GM23338 (cell line): ENCODE results near the gene POLR1A. TPM values are rescaled to one million over a fixed set of nuclear protein-coding genes. Genes with fewer than 3 reads are reported as not detected.

ENCODE experiments used
- ATAC-seq: fragments of 200-7000 bp; cut with Tn5 transposase; 3 replicates; pipeline ENCODE4 v1.9.1; 2020
- DNase-seq: peaks from one replicate; pipeline ENCODE4 v3.0.0-alpha.2; 2015; ENCODE audit warnings: low spot score
- H2AFZ ChIP-seq: fragments of 200-600 bp; sonication (generic); 2 replicates; pipeline ENCODE4 v1.8.0; 2016; ENCODE audit warnings: antibody characterized with exemption, mild to moderate bottlenecking, moderate library complexity
- H3F3A ChIP-seq: fragments of 200-600 bp; sonication (generic); replicated peaks from 2 replicates; pipeline ENCODE4 v1.8.0; 2017; ENCODE audit warnings: antibody characterized with exemption, mixed run types, low read depth
- H3K27ac ChIP-seq: fragments of 200-600 bp; sonication (generic); 2 replicates; pipeline ENCODE4 v1.6.1; 2016; ENCODE audit warnings: low read depth
- H3K27me3 ChIP-seq: fragments of 200-600 bp; sonication (generic); 2 replicates; pipeline ENCODE4 v1.8.0; 2016; ENCODE audit warnings: mild to moderate bottlenecking, mixed run types, moderate library complexity; ENCODE audit not compliant: insufficient read depth
- H3K36me3 ChIP-seq: fragments of 200-600 bp; sonication (generic); 2 replicates; pipeline ENCODE4 v1.8.0; 2016; ENCODE audit warnings: mild to moderate bottlenecking; ENCODE audit not compliant: insufficient read depth
- H3K4me1 ChIP-seq: fragments of 200-600 bp; sonication (generic); 2 replicates; pipeline ENCODE4 v1.8.0; 2016; ENCODE audit warnings: mild to moderate bottlenecking, moderate library complexity; ENCODE audit not compliant: insufficient read depth
- H3K4me2 ChIP-seq: fragments of 200-600 bp; sonication (generic); 2 replicates; pipeline ENCODE4 v1.7.1; 2017; ENCODE audit warnings: mixed run types
- H3K4me3 ChIP-seq: fragments of 200-600 bp; sonication (generic); 2 replicates; pipeline ENCODE4 v1.6.1; 2016; ENCODE audit warnings: mixed run types
- H3K79me2 ChIP-seq: fragments of 200-600 bp; sonication (generic); replicated peaks from 2 replicates; pipeline ENCODE4 v1.8.0; 2017; ENCODE audit warnings: mild to moderate bottlenecking; ENCODE audit not compliant: insufficient read depth
- H3K9me2 ChIP-seq: fragments of 200-600 bp; sonication (generic); 2 replicates; pipeline ENCODE4 v1.8.0; 2017; ENCODE audit not compliant: insufficient read depth
- H4K20me1 ChIP-seq: fragments of 200-600 bp; sonication (generic); replicated peaks from 2 replicates; pipeline ENCODE4 v1.8.0; 2017; ENCODE audit warnings: mild to moderate bottlenecking; ENCODE audit not compliant: insufficient read depth
- H3K27ac Mint-ChIP-seq: 2 replicates; pipeline ENCODE4 v1.8.0; 2020; ENCODE audit warnings: inconsistent platforms, mild to moderate bottlenecking, moderate library complexity, mixed read lengths
- H3K27me3 Mint-ChIP-seq: 3 replicates; pipeline ENCODE4 v1.8.0; 2022; ENCODE audit warnings: low read depth, mild to moderate bottlenecking, moderate library complexity, mixed read lengths, inconsistent platforms; ENCODE audit not compliant: insufficient read depth, poor library complexity
- H3K36me3 Mint-ChIP-seq: 3 replicates; pipeline ENCODE4 v1.8.0; 2021; ENCODE audit warnings: low read depth, mild to moderate bottlenecking, inconsistent platforms, moderate library complexity, mixed read lengths
- H3K4me1 Mint-ChIP-seq: 3 replicates; pipeline ENCODE4 v1.8.0; 2020; ENCODE audit warnings: mild to moderate bottlenecking, inconsistent platforms, mixed read lengths
- H3K4me3 Mint-ChIP-seq: 3 replicates; pipeline ENCODE4 v1.8.0; 2021; ENCODE audit warnings: moderate library complexity, mild to moderate bottlenecking, inconsistent platforms, mixed read lengths
- H3K9me3 Mint-ChIP-seq: 3 replicates; pipeline ENCODE4 v1.8.0; 2020; ENCODE audit warnings: moderate library complexity, mild to moderate bottlenecking, inconsistent platforms, mixed read lengths
- CREB1 ChIP-seq: fragments of 250-450 bp; sonication (Bioruptor Pico); IDR thresholded peaks from 2 replicates; pipeline ENCODE4 v1.5.0; 2020; ENCODE audit warnings: low read depth, mild to moderate bottlenecking, moderate library complexity
- CTCF ChIP-seq, 2 experiments: fragments of 200-600 bp in 1 of 2; sonication (generic) in 1 of 2; conservative IDR thresholded peaks; 2 replicates each; pipeline versions ENCODE4 v1.5.1 to v1.6.1; 2016 to 2017; ENCODE audit warnings: antibody characterized with exemption in 2 of 2, low read depth in 2 of 2, mild to moderate bottlenecking in 2 of 2, moderate library complexity in 1 of 2
- ETS1 ChIP-seq: IDR thresholded peaks from 2 replicates; pipeline ENCODE4 v1.6.1; 2016; ENCODE audit warnings: antibody characterized with exemption
- EZH2 ChIP-seq: fragments of 200-600 bp; sonication (generic); IDR thresholded peaks from one replicate; pipeline ENCODE4 v1.8.0; 2017; ENCODE audit warnings: antibody characterized with exemption, mild to moderate bottlenecking, low read depth; ENCODE audit not compliant: unreplicated experiment
- EZH2phosphoT487 ChIP-seq: fragments of 200-600 bp; sonication (generic); IDR thresholded peaks from one replicate; pipeline ENCODE4 v1.8.1; 2018; ENCODE audit warnings: antibody characterized with exemption; ENCODE audit not compliant: unreplicated experiment
- JUNB ChIP-seq: IDR thresholded peaks from one replicate; pipeline ENCODE4 v1.6.1; 2016; ENCODE audit warnings: antibody characterized with exemption; ENCODE audit not compliant: unreplicated experiment
- NANOG ChIP-seq: IDR thresholded peaks from 2 replicates; pipeline ENCODE4 v1.6.1; 2016; ENCODE audit warnings: antibody characterized with exemption, borderline replicate concordance
- POLR2AphosphoS5 ChIP-seq: IDR thresholded peaks from 2 replicates; pipeline ENCODE4 v1.6.1; 2016; ENCODE audit warnings: antibody characterized with exemption, low read depth
- REST ChIP-seq: IDR thresholded peaks from one replicate; pipeline ENCODE4 v1.6.1; 2018; ENCODE audit warnings: antibody characterized with exemption; ENCODE audit not compliant: unreplicated experiment
- STAT1 ChIP-seq: IDR thresholded peaks from one replicate; pipeline ENCODE4 v1.6.1; 2016; ENCODE audit warnings: antibody characterized with exemption; ENCODE audit not compliant: unreplicated experiment
- ZNF114 ChIP-seq: fragments of 250-450 bp; sonication (Bioruptor Pico); IDR thresholded peaks from 2 replicates; pipeline ENCODE4 v1.5.0; 2020; ENCODE audit warnings: mild to moderate bottlenecking, moderate library complexity
- ZNF331 ChIP-seq: fragments of 250-450 bp; sonication (Bioruptor Pico); IDR thresholded peaks from 2 replicates; pipeline ENCODE4 v1.5.0; 2020; ENCODE audit warnings: low read depth, mild to moderate bottlenecking, moderate library complexity
- polyA plus RNA-seq: library from polyadenylated mRNA; unstranded; fragments of >200 nt; fragmentation: Nextera tagmentation; extraction: Ambion mirVana; gene quantifications from 2 replicates; pipeline ENCODE4 v1.2.1, GENCODE V29; 2016
- total RNA-seq: library from RNA; depleted of rRNA; stranded (reverse); fragments of >200 nt; shearing (Covaris generic); gene quantifications from 2 replicates; pipeline ENCODE4 v1.2.3, GENCODE V29; 2014

The POLR1A gene
- total and polyA plus RNA-seq, 2 experiments from 2014 or later, result 13.8 to 43.2 TPM

- TF ChIP-seq CTCF (conservative IDR thresholded peaks at IDR 0.05; ENCODE audit: low read depth in 2 of 2), result no peak
- TF ChIP-seq POLR2AphosphoS5, result no peak
- no peak for TF ChIP-seq NANOG
- no peak for TF ChIP-seq REST
- TF ChIP-seq EZH2phosphoT487, result no peak
- no peak for TF ChIP-seq ZNF114 (CRISPR knock-in tag)
- no peak for TF ChIP-seq ETS1
- TF ChIP-seq JUNB, result no peak
- no peak for TF ChIP-seq STAT1
Measured at GRCh38 chr2:86048888-86049287, 56.8 kb downstream of the POLR1A start (continued).

GRCh38 chr2:86048383-86048701, 57.3 kb downstream of the POLR1A start:
- H3K27me3 Mint-ChIP-seq, result peaks cover 3% of the 10 kb centered on the region
- H3K4me1 Mint-ChIP-seq, result no peaks in the 10 kb centered on the region
- H4K20me1 ChIP-seq, result peaks cover 3% of the 10 kb centered on the region; the same call in 1 of the 2 replicates
- H3K27ac Mint-ChIP-seq, result no peak overlapping the region
- H3F3A ChIP-seq, result no peaks in the 10 kb centered on the region
- peaks cover 60% of the 10 kb centered on the region for H3K36me3 Mint-ChIP-seq
- no peak overlapping the region for H3K4me3 ChIP-seq
- H3K4me2 ChIP-seq, result no peak overlapping the region
- H3K27ac ChIP-seq, result no peak overlapping the region
- H3K27me3 ChIP-seq, result no peaks in the 10 kb centered on the region
- no peak for DNase-seq
- ATAC-seq, result no peak
- no peak overlapping the region for H2AFZ ChIP-seq
- H3K4me3 Mint-ChIP-seq, result no peak overlapping the region
- H3K9me2 ChIP-seq, result no peaks in the 10 kb centered on the region
- H3K79me2 ChIP-seq, result no peaks in the 10 kb centered on the region
- H3K9me3 Mint-ChIP-seq, result no peaks in the 10 kb centered on the region
- H3K4me1 ChIP-seq, result no peaks in the 10 kb centered on the region
- peaks cover 27% of the 10 kb centered on the region for H3K36me3 ChIP-seq
- TF ChIP-seq ZNF114 (CRISPR knock-in tag), result no peak
- no peak for TF ChIP-seq ZNF331 (CRISPR knock-in tag)
- no peak for TF ChIP-seq STAT1
- TF ChIP-seq ETS1, result no peak
- no peak for TF ChIP-seq EZH2
- no peak for TF ChIP-seq POLR2AphosphoS5
- no peak for TF ChIP-seq REST
- no peak for TF ChIP-seq EZH2phosphoT487
- TF ChIP-seq CREB1 (CRISPR knock-in tag), result no peak
- no peak for TF ChIP-seq NANOG
- TF ChIP-seq JUNB, result no peak
